Astrocyte of the hippocampus (primary cell): ENCODE measurements around the gene NUP62.

ENCODE experiments used
- DNase-seq: peaks from one replicate; pipeline ENCODE4 v3.0.0; 2011; ENCODE audit warnings: low read depth, low spot score

The NUP62 gene

DNA sequence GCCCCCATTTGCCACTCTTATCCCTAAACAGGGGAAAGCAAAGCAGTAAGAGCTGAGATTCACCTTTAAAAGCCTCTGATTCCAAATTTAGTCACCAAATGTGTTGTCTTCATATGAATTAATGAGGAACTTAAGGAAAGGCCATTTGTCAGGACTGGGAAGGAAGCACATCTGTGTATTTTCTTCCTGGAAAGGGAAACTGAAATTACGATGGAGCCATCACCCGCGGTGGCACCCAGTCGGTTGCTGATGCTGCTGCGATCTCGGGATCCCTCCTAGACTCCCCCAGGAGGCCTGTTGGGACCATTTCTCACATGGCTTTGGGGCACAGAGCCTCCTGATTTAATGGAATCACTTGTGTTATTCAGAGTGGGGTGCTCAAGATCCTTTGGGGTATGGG lies 25.2 kb downstream of the NUP62 start:
- no peak for DNase-seq

DNA sequence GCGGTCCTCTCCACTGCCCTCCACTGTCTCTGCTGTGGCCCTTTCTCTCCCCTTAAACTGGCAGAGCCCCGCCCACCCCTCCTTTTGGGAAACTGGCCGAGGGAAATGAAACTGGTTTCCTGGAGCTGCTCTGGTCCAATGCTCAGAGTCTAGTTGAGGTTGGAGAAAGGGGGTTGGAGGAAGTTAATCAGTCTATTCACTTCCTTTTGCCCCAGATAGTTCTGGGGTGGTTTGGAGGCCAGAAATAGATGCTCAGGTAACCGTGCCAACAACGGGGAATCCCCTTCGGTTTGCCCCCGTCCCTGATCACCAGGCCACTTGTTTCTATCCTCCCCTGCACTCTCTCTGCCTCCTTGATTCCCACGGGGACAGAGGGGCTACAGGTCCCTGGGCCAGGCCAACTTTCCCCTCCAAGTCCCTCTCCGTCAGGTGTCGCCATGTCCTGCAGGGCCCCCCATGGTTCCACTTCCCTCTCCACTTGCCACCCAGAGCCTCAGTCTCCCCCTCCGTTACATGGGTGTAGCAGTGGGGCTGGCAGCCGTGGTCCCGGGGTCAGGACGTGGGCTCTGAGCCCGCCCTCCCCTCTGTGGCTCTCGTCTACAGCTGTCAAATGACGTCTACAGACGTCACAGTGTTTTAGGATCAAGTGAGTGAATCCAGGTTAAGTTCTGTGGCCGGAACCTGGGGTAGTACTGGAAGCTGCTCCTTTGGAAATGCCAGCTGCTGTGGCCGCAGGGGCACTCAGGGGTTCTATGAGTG lies 32.3 kb downstream of the NUP62 start, which contains the start of gene IL4I1:
IL4I1 (minus strand) TSS at position 25 of the 759 bp plus-strand sequence. CDS start 727 bp downstream, outside the sequence.
- peak; percentile 25 for DNase-seq

DNA sequence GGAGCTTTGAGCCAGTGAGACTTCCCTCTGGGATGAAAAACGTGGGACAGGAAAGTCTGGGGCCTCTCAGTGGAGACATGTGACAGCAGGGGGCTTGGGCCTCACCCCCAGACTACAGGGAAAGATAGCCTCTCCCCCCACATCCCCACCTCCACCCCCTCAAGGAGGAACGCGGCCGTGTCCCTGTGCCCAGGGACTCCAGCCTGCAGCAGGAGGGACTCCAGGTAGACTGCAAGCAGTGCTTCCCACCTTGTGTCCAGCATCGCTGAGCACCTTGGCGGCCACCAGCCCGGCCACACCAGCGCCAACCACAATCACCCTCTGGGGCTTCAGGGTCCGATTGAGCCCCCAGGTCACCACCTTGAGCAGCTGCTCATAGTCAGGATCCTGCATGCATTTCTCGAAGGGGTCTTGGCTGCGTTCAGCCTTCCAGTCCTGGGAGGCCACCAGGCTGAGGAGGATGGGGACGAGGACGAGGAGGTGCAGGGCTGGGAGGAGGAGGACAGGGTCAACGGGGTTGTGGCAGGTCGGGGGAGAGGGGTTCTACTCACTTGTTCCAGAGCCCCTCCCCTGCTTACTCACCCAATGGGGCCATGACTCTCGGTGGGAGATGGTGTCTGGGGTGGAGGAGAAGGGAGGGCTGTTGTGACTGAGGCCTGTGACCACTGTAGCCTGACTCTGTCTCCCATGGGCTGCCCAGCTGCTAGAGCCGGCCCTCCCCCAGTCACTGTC lies 33.6 kb downstream of the NUP62 start:
- no peak for DNase-seq

DNA sequence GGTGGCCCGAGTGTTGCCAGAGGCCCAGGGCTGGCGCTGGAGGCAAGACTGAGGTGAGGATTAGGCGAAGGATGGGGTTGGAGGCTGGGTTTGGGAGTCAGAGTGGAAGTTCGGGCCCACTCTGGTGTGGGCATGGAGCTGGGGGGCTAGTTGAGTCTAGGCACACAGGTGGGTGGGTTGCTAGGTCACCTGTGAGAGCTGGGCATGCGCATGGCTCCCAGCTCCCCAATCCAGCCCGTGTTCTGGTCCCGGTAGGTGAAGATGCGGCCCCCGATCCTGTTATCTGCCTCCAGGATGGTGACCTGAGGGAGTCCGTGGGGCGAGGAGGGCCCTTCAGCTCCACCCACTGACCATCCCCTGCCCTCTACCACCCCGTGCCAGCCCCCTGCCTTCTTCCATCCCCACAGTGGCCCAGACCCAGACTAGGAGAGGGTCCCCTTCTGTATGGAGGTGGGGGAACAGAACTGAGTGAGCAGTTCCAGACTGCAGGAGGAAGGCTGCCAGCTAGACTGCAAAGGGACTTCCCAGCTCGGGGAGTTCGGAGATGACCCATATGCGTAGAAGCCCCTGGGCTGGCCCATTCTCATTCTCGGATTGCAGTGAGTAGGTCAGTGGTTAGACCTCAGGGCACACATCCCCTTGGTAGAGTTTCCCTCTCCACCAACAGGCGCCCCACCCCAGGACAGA lies 34.3 kb downstream of the NUP62 start:
- DNase-seq, result no peak

DNA sequence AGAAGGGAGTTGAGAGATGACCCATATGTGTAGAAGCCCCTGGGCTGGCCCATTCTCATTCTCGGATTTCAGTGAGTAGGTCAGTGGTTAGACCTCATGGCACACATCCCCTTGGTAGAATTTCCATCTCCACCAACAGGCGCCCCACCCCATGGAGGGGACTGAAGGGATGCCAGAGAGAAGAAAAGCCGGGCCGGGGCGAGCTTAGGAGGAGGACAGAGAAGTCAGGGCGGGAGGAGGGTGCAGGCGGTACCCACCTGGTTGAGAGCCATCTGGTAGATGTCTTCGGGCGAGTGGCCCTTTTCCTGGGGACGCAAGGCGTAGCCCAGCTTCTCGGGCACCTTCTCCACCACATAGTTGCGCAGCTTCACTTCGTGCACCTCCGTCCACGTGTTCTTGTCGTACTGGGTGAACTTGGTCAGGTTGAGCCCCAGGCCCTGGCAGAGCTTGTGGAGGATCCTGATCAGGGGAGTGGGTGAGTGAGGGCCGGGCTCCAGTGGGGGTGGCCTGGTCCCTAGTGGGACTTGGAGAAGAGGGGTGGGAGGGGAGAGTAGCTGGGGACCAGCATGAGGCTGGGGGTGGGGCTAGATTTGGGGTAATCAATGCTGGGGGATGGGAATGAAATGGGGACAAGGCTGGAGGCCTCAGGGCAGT lies 35.2 kb downstream of the NUP62 start:
- DNase-seq, result no peak

DNA sequence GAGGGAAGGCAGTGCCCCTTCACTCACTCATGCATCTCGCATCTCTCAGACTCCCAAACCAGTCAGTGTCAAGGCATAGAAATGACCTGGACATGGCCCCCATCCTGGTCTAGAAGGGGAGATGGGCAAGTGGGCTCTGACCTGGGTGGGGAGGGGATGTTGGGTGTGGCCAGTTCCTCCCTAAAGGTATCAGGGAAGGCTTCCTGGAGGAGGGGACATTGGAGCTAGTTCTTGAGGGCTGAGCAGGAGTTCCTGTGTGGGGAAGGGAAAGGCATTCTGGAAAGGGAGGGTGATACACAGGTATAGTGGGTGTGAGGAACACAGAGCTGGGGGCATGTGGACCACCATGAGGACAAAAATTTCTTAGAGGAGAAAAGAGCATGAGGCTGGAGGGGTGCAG lies 36.6 kb downstream of the NUP62 start:
- no peak for DNase-seq

DNA sequence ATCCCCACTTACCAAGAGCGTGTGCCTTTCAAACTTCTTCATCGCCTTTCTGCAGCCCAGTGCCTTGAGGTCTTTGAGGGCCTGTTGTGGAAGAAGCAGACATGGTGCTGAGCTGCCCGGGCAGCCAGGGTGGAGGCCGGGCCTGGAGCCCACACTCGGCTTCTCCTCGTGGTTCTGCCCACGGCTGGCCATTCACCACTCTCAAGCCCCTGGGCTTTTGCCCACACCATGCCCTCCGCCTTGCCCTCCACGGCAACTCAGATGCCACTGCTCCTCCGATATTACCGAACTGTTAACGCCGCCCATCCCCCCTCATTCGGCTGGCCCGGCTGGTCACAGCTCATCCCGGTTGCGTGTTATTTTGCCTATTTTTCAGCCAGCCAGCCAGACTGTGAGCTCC lies 37.9 kb downstream of the NUP62 start:
- DNase-seq, result no peak

DNA sequence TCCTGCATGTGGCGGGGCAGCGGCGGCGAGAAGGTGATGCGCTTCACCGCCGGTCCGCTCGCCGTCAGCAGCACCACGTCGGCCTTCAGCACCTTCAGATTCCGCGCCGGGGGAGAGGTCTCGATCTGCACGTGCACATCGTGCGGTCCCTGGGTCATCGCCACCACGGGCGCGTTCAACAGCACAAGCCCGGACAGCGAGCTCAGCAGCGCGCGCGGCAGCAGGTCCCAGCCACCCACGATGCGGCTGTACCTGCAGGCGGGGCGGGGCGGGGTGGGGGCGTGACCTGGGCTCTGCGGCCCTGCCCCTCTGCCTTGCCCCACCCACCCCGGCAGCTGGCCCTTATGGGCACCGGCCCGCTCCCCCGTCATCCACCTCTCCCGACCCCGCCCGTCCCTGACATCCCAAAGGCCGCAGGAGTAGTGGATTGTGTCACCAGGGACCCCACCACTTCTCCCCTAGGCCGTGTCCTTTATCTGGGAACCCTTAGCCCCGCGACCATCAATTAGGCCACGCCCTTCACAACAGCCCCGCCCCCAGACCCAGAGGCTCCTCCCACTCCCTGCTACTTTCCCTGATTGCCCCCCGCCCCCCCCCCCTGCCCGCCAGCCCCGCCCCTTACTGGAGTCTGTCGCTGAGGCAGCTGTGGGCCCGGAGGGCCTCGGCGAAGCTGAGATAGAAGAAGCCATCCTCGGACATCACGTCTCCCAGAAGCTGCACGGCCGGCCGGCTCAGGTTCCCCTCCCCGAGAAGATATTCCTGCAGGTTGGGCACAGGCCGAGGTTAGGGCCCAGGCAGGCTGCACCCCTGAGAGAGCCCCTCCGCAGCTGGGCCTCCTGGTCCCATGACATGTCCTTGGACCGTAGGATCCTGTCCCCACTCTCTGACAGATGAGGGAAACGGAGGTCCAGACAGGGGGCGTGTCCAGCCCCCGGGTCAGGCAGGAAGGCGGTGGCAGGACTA lies 38.7 kb downstream of the NUP62 start:
- DNase-seq, result peak; percentile 33

DNA sequence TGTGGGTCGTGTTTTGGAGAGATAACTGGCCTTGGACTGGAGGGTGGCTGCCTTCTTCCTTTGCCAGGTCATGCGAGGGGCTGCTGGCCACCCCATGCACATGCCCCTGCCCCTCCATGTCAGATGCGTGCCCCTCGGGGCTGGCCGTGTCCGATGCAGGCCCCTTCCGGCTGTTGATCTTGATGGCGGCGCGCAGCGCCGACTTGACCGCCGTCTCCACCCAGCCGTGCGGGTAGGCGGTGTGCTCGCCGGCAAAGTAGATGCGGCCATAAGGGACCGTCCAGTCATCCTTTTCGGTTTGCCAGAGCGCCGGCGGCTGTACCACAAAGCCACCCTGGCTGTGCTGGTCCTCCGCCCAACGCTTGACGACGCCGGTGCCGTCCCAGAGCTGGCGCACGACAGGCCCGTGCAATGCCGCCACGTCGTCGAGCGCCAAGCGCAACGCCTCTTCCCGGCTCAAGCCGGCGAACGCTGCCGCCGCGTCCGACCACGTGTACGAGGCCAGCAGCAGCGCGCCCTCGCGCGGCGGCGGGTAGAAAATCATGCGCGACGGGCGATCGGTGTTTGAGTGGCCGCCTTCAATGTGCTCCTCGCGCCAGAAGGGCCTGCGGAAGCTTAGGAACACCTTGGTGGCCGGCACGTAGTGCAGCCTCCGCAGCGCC lies 39.5 kb downstream of the NUP62 start:
- DNase-seq, result peak; percentile 89

DNA sequence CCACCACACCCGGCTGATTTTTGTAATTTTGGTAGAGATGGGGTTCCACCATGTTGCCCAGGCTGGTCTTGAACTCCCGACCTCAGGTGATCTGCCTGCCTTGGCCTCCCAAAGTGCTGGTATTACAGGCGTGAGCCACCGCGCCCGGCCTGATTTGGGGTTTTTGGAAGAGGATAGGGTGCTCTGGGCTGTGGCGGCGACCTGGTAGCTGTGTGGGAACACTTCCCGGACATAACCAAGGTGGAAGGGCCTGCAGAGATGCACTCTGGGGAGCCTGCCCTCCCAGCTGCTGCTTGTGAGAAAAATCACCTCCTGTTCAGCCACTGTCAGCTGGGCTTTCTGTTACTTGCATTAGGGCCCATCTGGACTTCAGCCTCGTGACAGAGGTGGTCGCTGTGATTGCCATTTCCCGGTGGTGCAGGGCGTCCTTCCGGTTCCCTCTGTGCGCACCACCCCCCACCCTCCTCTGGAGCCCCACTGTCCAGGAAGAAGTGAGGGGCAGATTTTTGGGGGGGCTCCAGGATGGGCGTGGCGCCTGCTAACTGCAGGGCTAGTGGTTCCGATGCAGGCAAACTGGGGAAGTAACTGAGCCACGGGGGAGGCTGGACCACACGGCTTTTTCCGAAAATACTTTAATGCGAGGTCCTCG lies 40.1 kb downstream of the NUP62 start:
- no peak for DNase-seq

DNA sequence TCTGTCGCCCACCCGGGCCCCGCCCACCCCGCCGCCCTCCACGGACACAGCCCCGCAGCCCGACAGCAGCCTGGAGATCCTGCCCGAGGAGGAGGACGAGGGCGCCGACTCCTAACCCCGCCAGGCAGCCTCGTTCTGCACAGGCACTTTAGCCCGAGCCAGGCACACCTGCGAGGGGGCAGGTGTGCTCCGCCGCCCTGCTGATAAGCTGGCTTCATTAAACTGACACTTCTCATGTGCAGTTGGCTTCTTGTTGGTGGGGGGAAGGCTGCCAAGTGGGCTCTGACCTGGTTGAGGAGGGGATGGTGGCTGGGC lies 40.8 kb downstream of the NUP62 start:
- DNase-seq, result no peak

DNA sequence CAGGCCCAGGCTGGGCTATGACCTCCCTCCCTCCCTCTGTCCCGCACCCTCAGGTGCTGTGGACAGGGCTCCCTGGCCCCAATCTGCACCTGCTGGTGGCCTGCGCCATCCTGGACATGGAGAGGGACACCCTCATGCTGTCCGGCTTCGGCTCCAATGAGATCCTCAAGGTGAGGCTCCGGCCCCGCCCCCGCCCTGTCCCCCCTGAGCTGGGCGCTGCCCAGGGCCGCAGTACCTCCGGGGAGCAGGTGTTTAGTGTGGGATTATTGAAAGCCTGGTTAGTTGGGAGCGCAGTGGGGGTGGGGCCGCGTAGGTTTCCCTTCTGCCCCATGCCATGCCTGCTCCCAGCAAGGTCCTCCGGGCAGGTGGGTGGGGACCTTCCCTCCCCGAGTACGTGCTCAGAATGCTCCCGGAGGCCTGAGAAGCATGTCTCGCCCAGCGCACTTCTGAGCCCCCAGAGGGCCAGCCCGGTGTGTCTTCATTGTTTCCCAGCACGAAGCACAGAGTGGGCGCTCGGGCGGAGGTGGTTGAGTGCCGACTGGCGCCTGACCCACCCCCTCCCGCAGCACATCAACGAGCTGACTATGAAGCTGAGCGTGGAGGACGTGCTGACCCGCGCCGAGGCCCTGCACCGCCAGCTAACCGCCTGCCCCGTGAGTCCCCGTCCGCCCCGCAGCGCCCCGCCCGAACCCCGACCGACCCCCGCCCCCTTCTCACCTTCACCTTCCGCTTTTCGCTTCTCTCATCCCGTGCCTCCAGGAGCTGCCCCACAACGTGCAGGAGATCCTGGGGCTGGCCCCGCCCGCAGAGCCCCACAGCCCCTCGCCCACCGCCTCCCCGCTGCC lies 41.4 kb downstream of the NUP62 start:
- DNase-seq, result no peak

DNA sequence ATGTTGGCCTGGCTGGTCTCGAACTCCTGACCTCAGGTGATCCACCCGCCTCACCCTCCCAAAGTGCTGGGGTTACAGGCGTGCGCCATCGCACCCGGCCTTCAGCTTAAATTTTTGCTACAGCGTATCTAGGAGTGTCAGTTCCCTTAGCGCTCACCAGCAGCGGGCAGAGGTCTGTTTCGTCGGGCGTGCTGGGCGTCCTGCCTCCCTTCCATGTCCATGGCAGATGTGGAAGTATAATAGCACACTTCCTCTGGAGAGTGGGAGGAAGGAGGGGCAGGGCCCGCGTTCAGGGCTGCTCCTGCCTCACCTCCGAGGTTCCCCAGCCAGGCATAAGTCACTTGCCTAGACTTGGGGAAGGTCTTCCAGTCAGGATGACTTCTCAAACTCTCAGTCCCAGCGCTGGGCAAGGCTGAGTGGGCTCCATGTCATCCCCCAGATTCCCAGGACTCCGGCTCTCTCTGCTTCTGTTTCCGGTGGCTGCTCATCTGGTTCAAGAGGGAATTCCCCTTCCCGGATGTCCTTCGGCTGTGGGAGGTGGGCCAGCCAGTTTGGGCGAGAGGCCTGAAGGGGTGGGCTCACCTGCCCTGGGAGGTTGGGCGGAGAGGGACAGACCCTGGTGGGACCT lies 42.2 kb downstream of the NUP62 start:
- no peak for DNase-seq

DNA sequence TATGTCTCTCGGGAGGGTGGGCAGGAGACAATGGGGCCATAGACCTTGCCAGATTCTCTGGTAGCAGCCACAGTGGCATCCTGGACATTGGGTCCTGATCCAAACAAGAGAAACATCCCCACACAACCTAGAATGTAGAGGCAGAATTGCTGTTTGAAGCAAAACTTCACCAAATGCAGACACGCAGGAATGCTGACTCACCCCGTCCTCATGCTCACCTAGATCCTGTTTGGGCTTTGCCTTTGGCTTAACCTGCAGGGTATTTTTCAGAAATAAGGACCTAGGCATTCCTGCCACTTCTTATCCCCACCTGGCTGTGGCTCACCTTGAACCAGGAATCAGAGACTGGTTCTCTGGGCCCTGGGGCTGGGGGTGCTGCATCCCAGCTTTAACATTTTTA lies 44.5 kb downstream of the NUP62 start:
- no peak for DNase-seq

DNA sequence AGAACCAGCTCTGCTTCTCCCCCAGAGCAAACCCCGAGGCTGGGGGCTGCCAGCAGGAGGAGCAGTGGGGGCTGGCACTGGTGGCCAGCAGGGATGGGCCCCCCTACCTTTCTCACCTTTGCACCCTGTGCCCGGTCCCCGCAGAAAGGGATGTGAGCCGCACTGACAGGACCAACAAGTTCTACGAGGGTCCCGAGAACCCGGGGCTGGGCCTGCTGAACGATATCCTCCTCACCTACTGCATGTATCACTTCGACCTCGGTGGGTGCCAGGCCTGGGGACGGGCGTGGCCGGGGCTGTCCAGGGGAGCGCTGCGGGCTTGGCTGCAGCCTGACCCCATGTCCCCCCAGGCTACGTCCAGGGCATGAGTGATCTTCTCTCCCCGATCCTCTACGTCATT lies 45.2 kb downstream of the NUP62 start:
- no peak for DNase-seq

DNA sequence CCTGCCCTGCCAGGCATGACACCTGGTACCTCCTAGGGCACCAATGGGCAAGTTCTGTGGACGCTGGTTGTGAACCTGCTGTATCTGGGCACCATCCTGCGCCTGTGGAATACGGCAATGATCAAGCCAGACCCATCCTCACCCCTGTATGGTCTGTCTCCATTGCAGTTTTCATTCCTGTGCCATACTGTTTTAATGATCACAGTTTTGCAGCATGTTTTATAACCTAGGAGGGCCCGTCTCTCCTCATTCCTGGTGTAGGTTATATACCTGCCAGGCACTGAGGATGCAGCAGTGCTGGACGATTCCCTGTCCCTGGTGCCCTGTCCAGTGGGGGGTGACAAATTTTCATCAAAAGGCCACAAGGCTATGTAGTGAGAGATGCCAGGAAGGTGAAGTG lies 46.2 kb downstream of the NUP62 start:
- no peak for DNase-seq

DNA sequence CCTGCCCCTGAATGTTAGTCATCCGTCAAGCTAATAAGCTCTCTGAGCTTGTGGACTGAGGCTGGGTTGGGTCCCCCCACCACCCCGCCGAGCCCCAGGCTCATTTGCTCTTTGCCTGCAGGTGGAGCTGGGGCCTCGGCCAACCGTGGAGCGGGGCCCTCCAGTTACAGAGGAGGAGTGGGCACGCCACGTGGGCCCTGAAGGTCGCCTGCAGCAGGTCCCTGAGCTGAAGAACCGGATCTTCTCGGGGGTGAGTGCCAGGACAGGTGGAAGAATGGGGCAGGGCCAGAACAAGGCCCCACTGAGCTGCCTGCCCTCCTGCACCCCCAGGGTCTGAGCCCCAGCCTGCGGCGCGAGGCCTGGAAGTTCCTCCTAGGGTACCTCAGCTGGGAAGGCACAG lies 46.7 kb downstream of the NUP62 start:
- no peak for DNase-seq

DNA sequence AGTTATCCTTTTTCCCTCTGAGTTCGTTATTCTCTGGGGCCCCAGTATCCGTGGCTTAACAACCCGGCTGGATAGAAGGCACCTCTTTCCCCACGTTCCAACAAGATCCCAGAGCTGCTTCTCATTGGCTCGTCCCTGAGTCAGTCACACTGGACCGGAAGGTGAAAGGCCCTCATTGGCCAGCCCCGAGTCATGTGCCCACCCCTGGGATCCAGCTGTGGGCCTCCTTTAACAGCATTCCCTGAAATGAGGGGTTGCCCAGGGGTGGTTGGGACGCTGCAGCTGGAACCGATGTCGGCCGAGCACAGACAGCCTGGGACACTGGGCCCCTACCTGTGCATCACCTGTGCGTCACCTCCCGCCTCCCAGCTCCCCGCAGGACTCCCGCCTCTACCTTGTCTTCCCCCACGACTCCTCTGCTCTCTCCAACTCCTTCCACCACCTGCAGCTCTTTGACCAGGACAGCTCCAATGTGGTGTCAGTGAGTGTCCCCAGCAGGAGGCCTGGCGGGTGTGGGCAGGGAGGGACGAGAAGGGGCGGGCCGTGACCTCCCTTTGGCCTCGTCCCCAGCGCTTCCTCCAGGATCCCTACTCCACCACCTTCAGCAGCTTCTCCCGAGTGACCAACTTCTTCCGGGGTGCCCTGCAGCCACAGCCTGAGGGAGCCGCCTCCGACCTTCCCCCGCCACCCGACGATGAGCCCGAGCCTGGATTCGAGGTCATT lies 47.5 kb downstream of the NUP62 start:
- DNase-seq, result no peak
